Uterus (tissue), 2 donors: ENCODE results near the gene NDP.

Source experiments
- POLR2A ChIP-seq, 2 donors: fragments of 450-650 bp; IDR thresholded peaks; one replicate each; pipeline ENCODE4 v1.6.1; 2016; ENCODE audit warnings: antibody characterized with exemption in 2 of 2, mild to moderate bottlenecking in 1 of 2, moderate library complexity in 1 of 2
- TF ChIP-seq, protein P1 (sequence below), 4 experiments: fragments of 200-600 bp in 2 of 4; fragments of 450-650 bp in 2 of 4; sonication (generic) in 2 of 4; IDR thresholded peaks; one replicate each; pipeline ENCODE4 v1.5.1; 2016 to 2019; ENCODE audit warnings: antibody characterized with exemption in 4 of 4, mild to moderate bottlenecking in 2 of 4, moderate library complexity in 1 of 4

DNA sequence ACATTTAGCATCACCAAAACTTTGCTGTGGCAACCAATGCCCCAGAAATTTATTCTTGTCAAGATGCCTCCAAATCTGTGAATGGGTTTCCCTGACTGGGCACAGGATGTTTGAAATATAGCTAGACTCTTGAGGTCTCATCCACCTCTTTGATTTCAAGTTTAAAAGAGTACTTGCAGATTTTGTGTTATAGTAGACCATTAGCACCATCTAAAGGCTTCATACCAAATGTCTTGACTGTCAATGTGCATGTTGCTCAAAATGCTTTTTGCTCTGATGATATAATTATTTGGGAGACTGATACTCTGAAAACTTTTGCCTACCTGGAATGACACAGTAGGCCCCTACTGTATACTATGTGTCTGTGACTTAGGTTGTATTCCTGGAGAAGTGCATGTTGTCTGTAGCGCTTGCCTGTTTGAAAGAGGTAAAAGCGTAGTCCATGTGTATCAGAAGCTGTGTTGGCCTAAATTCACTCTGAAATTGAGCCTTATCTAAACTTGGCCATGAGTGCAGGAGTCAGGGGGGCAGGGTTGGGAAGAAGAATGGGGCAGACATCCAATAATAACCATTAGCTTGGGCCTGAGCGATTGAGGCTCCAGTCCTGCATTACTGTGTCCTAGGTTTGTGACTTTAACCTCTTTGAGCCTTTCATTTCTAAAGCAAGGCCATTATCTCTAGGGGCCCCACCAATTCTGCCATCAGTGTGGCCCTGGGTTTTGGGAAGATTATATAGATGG is 33.8 kb downstream of the NDP start:
- TF ChIP-seq, protein P1, sequence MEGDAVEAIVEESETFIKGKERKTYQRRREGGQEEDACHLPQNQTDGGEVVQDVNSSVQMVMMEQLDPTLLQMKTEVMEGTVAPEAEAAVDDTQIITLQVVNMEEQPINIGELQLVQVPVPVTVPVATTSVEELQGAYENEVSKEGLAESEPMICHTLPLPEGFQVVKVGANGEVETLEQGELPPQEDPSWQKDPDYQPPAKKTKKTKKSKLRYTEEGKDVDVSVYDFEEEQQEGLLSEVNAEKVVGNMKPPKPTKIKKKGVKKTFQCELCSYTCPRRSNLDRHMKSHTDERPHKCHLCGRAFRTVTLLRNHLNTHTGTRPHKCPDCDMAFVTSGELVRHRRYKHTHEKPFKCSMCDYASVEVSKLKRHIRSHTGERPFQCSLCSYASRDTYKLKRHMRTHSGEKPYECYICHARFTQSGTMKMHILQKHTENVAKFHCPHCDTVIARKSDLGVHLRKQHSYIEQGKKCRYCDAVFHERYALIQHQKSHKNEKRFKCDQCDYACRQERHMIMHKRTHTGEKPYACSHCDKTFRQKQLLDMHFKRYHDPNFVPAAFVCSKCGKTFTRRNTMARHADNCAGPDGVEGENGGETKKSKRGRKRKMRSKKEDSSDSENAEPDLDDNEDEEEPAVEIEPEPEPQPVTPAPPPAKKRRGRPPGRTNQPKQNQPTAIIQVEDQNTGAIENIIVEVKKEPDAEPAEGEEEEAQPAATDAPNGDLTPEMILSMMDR (IDR thresholded peaks at IDR 0.05), result peak; percentile 11 to 32 (median 18)
- no peak for TF ChIP-seq POLR2A (IDR thresholded peaks at IDR 0.05)
